HG03565 (cell line): ENCODE measurements around the gene HS1BP3.

Experiments
- ATAC-seq: cut with Tn5 transposase; IDR thresholded peaks from one replicate; pipeline ENCODE4 v1.9.1; 2021; ENCODE audit warnings: mild to moderate bottlenecking, moderate library complexity; ENCODE audit not compliant: unreplicated experiment

HS1BP3 gene

DNA sequence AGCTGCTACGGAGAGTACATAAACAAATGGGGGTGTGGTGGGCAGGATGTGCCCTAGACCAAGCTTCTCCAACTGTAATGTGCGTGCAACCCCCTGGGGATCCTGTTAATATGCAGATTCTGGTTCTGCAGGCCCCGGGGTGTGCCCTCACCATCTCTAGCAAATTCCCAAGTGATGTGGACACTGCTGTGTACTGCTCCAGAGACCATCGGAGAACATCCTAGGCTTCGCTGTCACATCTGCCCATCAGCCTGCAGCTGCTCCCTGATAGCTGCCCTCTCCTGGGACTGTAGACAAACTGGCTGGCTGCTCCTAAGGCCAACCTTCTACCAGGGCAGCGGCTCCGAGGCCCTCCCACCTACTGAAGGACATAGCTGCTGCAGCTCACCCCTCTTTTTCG is 3.2 kb downstream of the HS1BP3 start:
- ATAC-seq: no peak

DNA sequence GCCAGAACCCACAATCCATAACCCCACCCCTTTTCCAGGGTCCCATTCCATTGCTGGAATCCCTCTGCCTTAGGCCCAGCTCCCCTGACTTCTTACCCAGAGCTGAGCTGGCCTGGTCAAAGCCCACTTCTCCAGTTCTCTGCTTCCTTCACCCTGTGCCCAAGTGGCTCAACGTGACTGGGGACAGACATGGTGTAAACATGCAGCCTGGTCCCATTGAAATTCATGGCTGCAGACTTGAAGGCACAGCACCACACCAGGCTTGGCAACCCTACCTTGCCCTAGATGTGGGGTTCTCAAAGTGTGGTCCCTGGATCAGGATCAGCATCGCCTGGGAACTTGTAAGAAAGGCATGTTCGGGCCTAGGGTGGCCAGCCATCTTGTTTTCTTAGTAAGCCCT is 3.7 kb downstream of the HS1BP3 start:
- ATAC-seq: no peak

DNA sequence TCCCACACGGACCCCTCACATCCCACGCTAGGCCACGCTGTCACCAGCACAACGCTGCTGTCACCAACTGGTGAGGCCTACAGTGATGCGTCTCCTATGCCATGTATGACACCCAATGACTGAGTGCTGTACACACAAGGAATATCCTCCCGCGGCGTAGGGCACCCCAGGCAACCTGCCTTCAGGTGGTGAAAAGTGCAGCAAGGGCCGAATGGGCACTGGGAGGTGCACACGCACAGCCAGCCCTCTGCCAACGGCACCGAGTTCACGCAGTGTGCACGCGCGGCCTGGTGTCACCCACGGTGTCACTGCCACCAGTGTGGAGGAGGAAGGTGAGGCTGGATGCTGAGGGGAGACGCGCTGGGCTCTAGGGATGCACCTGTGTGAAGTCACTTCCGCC is 4.5 kb downstream of the HS1BP3 start:
- no peak for ATAC-seq

DNA sequence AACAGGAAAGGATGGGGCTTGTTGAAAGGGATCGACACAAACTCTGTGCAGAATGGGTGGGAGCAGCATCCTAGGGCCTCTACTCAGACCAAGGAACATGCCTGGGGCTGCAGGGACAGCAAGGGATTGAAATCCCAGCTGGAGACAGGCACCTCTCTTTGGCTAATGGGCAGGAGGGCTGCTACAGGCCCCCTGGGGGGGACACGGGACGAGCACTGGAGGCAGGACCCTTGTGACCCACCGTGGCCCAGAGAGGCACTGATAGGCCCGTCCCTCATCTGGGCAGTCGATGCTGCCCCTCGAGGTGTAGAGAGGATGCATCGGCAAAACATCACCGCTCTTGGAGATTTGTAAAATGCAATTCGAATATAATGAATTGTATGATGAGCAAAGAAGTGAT is 5.1 kb downstream of the HS1BP3 start:
- ATAC-seq: no peak

DNA sequence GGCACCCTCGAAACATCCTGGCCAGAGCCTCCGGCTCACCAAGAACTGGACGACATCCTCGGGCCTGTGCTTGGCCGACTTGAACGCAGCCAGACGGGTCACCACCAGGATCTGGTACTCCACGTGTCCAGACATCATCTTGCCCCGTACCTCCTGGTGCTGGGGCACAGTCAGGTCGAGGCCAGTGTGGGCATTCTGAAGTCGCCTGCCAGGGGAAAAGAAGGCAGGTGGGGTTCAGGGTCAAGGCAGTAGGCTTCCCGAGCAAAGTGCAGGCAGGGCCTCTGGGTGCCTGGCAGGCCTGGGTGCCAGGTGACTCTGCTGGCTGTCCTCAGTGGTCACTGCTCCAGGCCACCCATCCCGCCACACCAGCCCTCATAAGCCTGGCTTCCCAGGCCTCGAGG is 5.6 kb downstream of the HS1BP3 start:
- ATAC-seq: no peak

DNA sequence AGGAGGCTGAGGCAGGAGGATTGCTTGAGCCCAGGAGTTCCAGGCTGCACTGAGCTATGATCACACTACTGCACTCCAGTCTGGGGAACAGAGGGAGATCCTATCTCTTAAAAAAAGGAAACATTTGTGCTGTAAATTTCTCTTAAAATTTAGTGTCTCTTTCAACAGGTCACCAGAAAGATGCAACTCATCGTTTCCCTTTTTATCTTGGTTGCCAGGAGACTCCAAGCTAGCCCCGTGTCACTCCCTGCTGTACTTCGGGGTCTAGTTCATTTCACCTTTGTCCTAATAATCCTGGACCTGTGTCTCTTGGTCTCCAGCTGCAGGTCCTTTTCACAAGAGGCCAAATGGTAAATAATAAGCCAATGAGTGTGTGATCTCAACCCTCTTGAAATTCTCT is 7.1 kb downstream of the HS1BP3 start:
- ATAC-seq: no peak

DNA sequence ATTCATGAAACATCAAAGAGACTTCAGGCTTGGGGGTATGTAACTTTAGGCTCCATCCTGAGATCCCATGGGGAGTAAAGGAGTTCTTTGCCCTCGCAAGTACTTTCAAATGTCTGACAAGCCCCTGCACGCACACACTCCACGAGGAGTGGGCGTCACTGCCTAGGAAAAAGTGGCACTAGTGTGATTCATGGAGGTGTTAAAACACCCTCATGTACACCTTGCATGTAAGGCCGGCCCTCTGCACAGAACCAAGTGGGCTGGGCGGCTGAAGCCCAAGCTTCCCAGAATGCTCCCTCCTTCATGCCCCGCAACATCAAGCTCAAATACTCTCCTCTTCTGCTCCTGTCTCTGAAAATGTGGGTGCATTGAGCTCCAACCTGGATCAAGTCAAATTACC is 7.8 kb downstream of the HS1BP3 start:
- no peak for ATAC-seq

DNA sequence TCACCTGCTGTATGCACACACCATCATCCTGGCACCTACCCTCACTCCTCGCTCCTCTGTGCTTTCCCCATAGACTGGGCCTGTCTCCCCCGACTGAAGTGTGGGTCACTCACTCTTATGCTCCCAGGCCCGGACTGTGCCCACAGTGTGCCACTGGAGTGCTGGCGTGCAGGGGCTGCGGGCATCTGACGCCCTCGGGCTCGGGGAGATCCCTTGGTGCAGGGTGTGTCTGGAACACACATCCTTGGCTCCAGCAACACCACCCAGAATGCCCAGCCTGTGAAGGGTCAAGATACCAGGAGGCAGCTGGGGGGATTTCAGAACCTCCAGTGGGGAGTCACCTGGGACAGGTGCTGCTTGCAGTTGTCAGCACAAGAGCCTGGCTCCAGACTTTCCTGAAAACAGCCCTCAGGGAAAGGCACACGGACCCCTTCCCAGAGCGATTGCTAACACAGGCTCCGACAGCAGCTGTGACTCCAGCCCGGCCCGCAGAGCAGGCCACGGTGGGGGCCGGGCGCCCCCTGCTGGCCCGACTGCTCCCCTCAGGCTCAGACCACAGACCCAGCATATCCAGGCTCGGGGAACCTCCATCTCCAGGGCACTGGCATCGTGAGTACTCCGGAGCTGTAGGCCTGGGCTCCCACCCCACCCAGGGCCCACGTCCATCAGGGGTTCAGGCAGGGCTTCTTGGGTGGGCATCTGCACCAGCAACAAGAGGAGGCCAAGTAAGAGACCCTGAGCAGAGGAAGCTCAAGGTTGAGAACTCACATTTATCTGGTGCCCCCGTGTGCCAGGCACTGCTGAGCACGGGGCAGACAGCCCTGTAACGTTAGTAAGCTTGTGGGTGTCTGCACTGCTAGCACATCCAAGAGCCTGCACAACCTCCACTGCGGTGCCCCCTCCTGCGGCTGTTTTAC is 8.6 kb downstream of the HS1BP3 start:
- ATAC-seq: peak; percentile 94

DNA sequence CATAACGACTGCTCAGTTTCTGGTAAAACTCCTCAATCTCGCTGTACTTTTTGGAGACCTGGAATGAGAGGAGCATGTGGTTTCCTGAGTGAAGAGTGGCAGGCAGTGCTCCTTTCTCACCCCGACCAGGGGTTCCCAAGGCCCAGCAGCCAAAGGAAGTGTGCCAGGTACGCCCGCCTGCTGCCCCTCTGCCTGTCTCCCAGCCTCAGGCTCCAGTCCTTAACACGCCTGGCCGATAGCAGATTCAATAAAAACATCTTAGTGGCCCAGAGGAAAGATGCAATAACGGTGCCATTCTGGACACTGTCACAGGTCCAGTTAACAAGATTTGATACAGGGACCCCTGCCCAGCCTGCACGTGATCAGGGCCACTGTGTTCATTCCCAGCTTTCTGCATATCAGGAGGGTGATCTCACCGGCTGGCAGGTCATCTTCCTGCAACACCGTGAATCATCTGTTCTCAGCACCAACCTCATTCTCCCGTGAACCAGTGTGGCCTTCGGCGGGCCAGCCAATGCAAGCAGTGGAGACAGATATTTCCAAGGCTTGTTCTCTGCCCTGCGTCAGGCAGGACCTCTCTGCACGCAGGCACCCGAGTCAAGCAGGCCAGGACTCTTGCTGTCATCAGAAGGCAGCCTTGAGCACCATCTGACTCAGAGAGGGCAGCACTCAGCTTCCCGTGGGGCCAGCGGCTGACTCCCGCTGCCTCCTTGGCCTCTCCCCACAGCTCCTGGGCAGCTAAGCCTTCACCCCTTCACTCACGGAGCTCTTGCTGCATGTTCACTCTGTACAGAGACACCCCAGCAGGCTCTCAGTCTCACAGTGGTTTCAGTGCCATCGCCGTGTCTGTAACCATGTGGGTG is 9.5 kb downstream of the HS1BP3 start:
- ATAC-seq: no peak

DNA sequence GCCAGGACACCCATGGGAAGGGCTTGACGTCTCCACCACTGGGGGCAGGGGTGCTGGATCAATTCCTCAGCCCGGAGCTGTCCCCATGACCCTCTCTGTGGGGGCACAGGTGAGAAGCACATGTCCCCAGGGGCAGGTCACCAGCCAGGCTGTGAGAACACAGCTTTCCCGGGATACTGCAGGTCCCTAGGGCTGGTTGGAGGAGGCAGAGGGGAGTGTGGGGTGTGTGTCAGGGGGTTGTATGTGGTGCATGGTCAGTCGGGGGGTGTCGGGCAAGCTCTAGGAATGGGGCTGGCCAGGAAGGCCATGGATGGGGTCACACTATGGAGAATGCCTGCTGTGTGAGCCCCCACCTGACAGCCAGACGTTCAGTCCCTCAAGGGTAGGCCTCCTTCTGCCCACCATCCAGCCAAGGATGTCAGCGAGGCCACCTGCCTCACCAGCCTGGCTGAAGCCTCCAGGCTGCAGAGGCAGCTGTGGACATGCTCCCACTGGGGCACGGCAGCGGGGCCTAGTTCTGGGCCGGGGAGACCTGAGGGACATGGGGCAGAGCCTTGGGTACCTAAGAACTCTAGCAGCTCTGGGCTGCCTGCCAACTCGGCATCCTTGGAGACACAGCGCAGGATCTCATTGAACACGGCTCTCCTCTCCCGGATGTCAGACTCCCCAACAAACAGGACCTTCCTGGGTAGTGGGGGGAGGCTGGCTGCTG is 10.3 kb downstream of the HS1BP3 start:
- ATAC-seq: no peak

DNA sequence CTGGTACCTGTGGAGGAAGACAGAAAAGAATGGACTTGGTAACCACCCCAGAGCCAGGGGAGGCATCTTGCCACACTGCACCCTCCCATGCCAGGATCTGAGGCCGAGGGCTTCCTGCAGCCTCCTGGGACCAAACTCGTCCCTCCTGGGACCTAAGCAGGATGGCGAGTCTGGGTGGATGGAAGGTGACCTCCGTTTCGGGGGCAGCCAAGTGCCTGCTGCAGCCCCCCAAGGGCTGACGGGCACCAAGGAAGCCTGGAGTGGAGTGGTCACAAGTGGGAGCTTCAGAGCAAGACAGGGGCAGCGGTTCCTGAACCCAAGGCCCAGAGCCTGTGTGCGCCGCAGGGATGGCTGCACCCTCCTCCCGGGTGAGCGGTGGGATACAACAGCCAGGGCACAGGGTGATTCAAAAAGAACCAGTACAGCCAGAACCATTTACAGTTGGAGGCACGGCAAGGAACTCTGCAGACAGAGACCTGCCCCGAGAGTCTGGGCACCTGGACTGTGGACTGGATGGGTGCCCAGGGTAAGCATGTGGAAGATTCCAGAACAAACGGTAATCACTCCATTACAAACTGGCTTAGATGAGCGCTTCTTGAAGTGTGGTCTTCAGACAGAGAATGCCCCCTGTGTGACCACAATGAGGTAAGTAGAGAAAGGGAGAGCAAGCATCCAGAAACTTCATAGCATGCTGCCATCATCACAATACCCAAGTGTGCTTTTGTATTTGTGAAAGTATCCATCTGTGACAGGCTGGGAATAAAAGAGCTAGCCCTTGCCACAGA is 12.1 kb downstream of the HS1BP3 start:
- ATAC-seq: no peak

DNA sequence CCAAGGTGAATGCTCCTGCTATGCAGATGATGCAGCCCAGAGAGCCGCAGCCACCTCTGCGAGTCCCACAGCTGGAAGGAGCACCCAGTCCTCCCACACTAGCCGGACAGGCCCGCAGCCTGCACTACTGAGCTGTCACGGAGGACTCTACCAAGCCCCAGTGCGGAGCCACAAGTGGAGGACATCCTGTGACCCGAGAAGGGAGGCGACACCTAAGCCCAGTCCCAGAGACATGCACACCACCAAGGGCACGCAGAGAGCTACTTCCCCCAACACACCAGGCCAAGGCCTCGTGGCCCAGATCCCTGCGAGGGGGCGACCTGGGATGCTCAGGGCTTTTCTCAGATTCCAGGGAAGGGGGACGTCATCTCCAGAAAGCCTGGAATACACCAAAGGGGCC is 12.9 kb downstream of the HS1BP3 start:
- ATAC-seq: no peak

DNA sequence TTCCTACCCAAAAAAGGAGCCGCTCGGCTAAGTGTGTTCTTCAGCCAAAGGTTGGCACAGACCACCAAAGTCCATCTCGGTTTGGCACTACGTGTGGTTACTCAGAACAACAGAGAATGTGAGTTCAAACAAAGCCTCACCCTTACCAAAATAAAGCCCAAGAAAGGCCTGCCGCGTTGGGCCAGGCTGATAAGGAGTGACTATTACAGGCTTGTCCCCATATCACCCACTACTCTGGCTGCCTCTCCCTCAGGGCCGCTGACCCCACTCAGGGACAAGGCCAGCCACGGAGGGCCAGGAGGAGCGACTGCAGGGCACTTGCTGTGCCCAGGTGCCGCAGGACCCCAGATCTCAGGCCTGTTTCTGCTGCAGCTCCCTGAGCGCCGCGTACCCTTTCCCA is 13.8 kb downstream of the HS1BP3 start:
- ATAC-seq: no peak

DNA sequence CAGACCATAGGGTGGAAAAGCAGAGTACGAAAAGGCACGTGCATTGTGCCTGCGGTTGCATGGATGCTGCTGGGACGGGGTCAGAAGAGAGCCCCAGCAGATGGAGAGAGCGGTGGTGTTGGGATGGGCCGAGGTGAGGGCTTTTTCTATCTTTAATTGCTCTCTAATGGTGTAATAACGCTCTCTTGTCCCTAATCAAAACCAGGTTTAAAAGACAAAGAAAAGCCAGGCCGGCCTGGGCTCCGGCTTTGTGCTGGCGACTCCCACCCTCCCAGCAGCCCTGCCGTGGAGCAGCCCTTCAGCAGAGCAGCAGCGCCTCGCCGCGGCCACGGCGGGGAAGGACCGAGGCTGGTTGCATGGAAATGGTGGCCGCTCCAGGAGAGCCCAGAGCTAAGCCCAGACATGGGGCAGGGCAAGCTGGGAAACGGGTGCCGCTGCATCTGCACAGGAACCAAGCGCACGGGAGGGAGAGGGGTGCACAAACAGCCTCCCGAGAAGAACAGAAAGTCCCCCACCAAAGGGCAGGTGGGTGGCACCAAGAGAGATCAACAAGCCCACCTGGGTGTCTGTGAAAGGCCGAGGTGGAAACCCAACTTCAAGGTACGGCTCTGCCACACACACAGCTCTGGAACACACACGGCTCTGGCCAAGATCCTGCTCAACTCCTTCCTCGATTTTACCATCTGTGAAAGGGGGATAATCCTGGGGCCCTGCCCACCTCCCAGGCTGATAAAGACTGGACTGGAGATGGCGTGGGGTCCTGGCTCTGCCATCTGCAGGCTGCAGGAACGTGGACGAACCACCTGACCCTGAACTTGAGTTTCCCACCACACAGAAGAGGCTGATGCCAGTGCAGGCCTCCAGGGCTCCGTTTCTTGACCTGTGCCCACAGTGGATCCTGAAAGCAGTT is 15.0 kb downstream of the HS1BP3 start:
- peak; percentile 65 for ATAC-seq

DNA sequence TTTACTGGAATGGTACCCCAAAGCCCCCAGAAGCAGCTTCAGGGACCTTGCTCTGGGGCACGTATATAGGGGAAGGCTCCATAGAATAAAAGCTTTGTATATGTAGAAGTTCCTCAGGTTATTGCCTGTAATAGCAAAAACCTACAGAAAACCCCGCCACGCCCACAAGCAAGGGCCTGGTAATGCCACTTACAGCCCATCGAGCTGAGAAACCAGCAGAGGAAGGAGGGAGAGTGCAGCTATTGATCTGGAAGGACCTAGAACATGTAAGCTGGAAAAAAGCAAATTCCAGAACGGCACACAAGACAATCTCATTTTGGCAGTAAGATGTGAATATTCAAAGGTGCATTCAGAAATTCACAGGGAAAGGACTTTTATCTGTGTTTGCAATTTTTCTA is 15.8 kb downstream of the HS1BP3 start:
- no peak for ATAC-seq

DNA sequence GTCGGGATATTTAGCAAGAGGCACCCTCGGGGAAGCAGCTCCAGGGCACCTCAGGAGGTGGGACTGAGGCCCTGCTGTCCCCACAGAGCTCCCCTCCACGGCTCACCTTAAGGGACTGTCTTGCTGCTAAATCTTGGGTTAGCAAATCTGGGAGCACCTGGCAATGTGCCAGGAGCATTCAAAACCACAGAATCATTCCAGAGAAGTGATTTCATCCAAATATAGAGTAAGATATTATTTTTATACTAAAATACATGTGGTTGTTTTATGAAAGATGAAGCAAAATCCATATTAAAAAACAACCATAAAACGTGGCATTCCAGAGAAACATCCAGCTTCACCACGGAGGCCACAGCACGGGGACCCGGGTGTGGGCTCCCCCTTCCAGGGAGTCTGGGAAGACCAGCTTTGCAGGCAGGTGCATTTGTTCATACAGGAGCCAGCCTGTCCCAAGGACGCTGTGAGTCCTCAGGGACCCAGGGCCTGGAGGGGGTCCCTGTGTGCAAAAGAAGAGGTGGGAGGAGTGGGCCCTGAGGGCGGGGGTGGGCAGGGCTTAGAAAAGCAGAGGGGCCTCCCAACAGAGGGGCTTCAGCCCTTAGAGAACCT is 16.3 kb downstream of the HS1BP3 start:
- ATAC-seq: no peak

DNA sequence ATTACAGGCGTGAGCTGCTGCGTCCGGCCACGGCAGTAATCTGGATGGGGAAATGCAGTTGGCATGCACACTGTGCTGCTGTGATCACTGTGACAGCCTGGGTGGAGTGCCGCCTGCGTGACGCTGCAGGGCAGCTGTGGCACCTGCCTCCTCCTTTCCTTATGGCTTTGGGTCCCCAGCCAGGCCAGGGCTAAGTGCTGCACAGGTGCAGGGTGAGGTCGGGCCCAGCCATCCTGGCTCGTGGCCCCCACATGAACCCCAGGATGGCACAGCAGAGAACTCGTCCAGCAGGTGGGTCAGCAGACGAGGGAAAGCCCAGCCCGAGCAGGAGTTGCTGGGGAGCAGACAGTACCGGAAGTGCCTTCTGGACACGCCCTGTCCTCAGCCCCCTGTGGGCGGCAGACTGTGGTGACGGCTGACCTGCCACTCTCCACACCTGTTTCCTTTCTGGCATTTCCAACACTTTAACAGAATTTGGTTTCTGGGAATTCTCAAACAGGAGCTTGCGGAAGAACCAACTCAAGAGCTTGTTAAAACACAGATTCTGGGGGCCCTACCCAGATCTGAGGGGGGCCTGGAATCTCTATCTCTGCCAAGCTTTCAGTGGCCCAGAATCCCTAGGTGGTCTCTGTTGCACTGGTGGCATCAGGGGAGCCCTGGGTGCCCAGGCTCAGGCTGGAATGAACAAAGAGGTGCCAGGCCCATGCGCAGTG is 16.9 kb downstream of the HS1BP3 start:
- ATAC-seq: no peak

DNA sequence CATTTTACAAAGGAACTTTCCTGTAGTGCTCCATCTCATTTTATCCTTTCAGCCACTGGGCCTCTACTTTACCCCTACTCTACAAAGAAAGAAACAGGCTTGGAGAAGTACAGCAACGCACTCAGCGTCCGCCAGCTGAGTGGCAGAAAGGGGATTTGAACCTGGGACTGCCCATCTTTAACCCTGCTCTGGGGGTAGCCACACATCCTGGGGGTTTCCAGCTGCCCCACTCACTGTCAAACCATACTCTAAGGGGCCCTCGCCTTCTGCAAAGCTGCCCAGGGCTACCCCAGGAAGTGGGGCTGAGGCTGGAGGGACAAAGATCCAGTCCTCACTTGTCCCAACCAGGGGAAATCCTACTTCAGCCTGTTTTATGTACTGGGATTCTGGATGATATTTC is 17.9 kb downstream of the HS1BP3 start:
- ATAC-seq: no peak
